ENCODE results near the gene C1orf52.
A peak's percentile ranks its signal among the peaks of the same experiment; 100 is the strongest.

C1orf52 gene

DNA sequence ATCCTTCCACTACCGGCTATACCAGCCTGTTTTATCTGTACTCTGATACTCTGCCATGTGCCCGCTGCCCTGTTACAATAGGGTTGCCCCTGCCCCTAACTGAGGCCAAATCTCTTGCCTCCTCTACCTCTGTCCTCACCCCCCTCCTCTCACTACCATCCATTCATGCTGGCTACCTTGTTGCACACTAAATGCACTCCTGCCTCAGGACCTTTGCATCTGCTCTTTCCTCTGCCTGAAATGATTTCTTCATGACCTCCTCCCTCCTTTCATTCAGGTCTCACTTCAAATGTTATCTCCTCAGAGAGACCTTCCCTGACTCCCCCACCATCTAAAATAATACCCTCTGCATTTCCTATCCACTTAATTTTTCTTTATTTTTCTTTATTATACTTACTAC, 51.0 kb downstream of the C1orf52 start:
- no peak for TF ChIP-seq CTCF (IDR thresholded peaks at IDR 0.05)
- intact Hi-C loops (cut with DNase I; ENCODE audit: low total_unique reads), result no loop called here
- Histone ChIP-seq H3K4me3 (no peak overlapping the region), H3K27me3 (no peaks in the 10 kb centered on the region), H3K27ac (no peak overlapping the region), H3K4me1 (peaks cover 0 to 7% (median 0%) of the 10 kb centered on the region in 4 donors), H3K9me3 (no peaks in the 10 kb centered on the region), H3K36me3 (no peaks in the 10 kb centered on the region)
- DNase-seq, result no peak

DNA sequence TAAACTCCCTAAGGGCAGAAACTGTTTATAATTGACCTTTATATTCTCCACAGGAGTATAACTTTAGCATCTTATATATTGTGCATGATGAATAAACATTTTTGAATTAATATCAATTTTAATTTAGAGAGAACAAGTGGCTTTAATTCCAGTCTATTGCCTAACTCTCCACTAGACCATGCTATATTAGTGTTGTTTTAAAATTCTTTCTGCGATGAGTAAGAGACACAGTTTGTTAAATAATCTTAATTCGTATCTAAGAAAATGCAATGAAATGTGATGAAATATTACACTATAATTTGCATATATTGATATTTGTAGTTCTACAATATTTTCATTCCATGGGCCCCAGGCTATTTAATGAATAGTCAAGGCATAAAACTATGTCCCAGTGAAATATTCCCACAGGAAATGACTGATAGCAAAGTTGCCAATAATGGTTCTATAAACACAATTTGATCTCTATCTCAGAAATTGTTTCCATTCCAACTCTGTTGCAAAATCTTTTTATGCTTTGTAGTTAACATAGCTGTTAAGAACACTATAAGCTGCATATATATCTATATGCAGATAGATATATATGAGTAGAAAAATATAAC, 55.8 kb downstream of the C1orf52 start:
- no peak overlapping the region for H3K27ac ChIP-seq
- no peak for DNase-seq
- H3K9me3 ChIP-seq, result no peaks in the 10 kb centered on the region
- H3K4me1 ChIP-seq, result peaks cover 0 to 33% (median 0%) of the 10 kb centered on the region in 4 donors
- no peaks in the 10 kb centered on the region for H3K36me3 ChIP-seq
- intact Hi-C loops (cut with DNase I; ENCODE audit: low total_unique reads), result loop anchor here (5.0 kb wide), 1 partner anchor 54 kb away; the partner anchor contains the start of gene C1orf52
- no peak overlapping the region for H3K4me3 ChIP-seq
- TF ChIP-seq CTCF (IDR thresholded peaks at IDR 0.05), result no peak
- H3K27me3 ChIP-seq, result no peaks in the 10 kb centered on the region

- no peak for TF ChIP-seq CTCF (IDR thresholded peaks at IDR 0.05)
- H3K4me1 ChIP-seq, result peaks cover 0 to 39% (median 0%) of the 10 kb centered on the region in 4 donors
- H3K27me3 ChIP-seq, result no peaks in the 10 kb centered on the region
- no peak overlapping the region for H3K4me3 ChIP-seq
- DNase-seq, result no peak
- intact Hi-C loops (cut with DNase I; ENCODE audit: low total_unique reads), result loop anchor here (5.0 kb wide), 1 partner anchor 54 kb away; the partner anchor contains the start of gene C1orf52
- no peak overlapping the region for H3K27ac ChIP-seq
- H3K36me3 ChIP-seq, result no peaks in the 10 kb centered on the region
- no peaks in the 10 kb centered on the region for H3K9me3 ChIP-seq
These were observed 56.6 kb downstream of the C1orf52 start for GRCh38 chr1:85202864-85203255.

GRCh38 chr1:85202092-85202863, 57.2 kb downstream of the C1orf52 start:
- Histone ChIP-seq H3K27ac (peak overlapping the region; percentile 96), H3K9me3 (no peaks in the 10 kb centered on the region), H3K4me3 (peak overlapping the region; percentile 70 to 92), H3K27me3 (no peaks in the 10 kb centered on the region), H3K36me3 (no peaks in the 10 kb centered on the region), H3K4me1 (peaks cover 0 to 43% (median 0%) of the 10 kb centered on the region in 4 donors)
- TF ChIP-seq CTCF (IDR thresholded peaks at IDR 0.05), result no peak
- DNase-seq, result no peak
- intact Hi-C loops (cut with DNase I; ENCODE audit: low total_unique reads), result loop anchor here (5.0 kb wide), 1 partner anchor 55 kb away; the partner anchor contains the start of gene C1orf52

- peak overlapping the region; percentile 70 to 92 for H3K4me3 ChIP-seq
- no peak for TF ChIP-seq CTCF (IDR thresholded peaks at IDR 0.05)
- intact Hi-C loops (cut with DNase I; ENCODE audit: low total_unique reads), result loop anchor here (5.0 kb wide), 1 partner anchor 56 kb away; the partner anchor contains the start of gene C1orf52
- H3K27me3 ChIP-seq, result no peaks in the 10 kb centered on the region
- H3K27ac ChIP-seq, result peak overlapping the region; percentile 96
- no peaks in the 10 kb centered on the region for H3K9me3 ChIP-seq
- peak; percentile 67 to 79 for DNase-seq
- H3K4me1 ChIP-seq, result peaks cover 0 to 46% (median under 1%) of the 10 kb centered on the region in 4 donors
- H3K36me3 ChIP-seq, result no peaks in the 10 kb centered on the region
These were observed 57.9 kb downstream of the C1orf52 start for GRCh38 chr1:85201340-85202091.

All from tibial artery (tissue), 4 donors.